Thymus (tissue), 11 donors: ENCODE data around the gene YY1. TPM values are rescaled to one million over a fixed set of nuclear protein-coding genes. Genes with fewer than 3 reads are reported as not detected.
"Not testable (repeated sequence)": the region's sequence is repeated elsewhere in the genome, so short reads cannot be mapped to it uniquely, and the experiment has no call there.

Experiments
- DNase-seq, 9 donors: peaks; one replicate each; pipeline ENCODE4 v3.0.0-alpha.2; 2013; ENCODE audit warnings: low spot score in 9 of 9, low read depth in 6 of 9, missing footprints in 1 of 9
- H3K27ac ChIP-seq, 2 donors: one replicate each; pipeline ENCODE4 v1.5.1; 2013; ENCODE audit warnings: control low read depth in 1 of 2, low read depth in 1 of 2, low read length in 1 of 2, mild to moderate bottlenecking in 1 of 2, moderate library complexity in 1 of 2
- H3K27me3 ChIP-seq, 2 donors: one replicate each; pipeline ENCODE4 v1.5.1; 2013; ENCODE audit warnings: low read length in 1 of 2; ENCODE audit not compliant: control insufficient read depth in 2 of 2, insufficient read depth in 1 of 2
- H3K36me3 ChIP-seq, 2 donors: one replicate each; pipeline ENCODE4 v1.5.1; 2013; ENCODE audit warnings: low read length in 1 of 2, mild to moderate bottlenecking in 1 of 2, moderate library complexity in 1 of 2; ENCODE audit not compliant: control insufficient read depth in 2 of 2, insufficient read depth in 2 of 2
- H3K4me1 ChIP-seq, 2 donors: one replicate each; pipeline ENCODE4 v1.5.1; 2013; ENCODE audit warnings: low read length in 2 of 2; ENCODE audit not compliant: control insufficient read depth in 2 of 2, insufficient read depth in 2 of 2
- H3K4me3 ChIP-seq, 2 donors: one replicate each; pipeline ENCODE4 v1.5.1; 2013; ENCODE audit warnings: low read length in 2 of 2, control low read depth in 1 of 2, mild to moderate bottlenecking in 1 of 2
- H3K9me3 ChIP-seq, 2 donors: one replicate each; pipeline ENCODE4 v1.5.1; 2013; ENCODE audit warnings: low read length in 1 of 2, mild to moderate bottlenecking in 1 of 2; ENCODE audit not compliant: control insufficient read depth in 2 of 2, insufficient read depth in 1 of 2
- WGBS: extraction: QIAGEN DNeasy Blood & Tissue Kit; methylation state at CpG from one replicate; pipeline ENCODE4 v1.1.7; 2013; 5-methylcytosine and 5-hydroxymethylcytosine counted together
- polyA plus RNA-seq: library from polyadenylated mRNA; stranded (reverse); fragments of 200-250 nt; gene quantifications from one replicate; pipeline ENCODE4 v1.2.3, GENCODE V29; 2013
- total RNA-seq: library from RNA; stranded (reverse); fragments of 120-200 nt; gene quantifications from one replicate; pipeline ENCODE4 v1.2.4, GENCODE V29; 2013
- donor health status: healthy.

The YY1 gene
- total and polyA plus RNA-seq, 2 donors = 66.7 to 72.3 TPM

- H3K4me1 ChIP-seq = peaks cover 6 to 45% of the 10 kb centered on the region in 2 donors
- no peak overlapping the region for H3K4me3 ChIP-seq
- H3K27ac ChIP-seq = no peak overlapping the region
- no peaks in the 10 kb centered on the region for H3K9me3 ChIP-seq
- H3K27me3 ChIP-seq = peaks cover 4 to 38% of the 10 kb centered on the region in 2 donors
- DNase-seq = no peak
- WGBS = 75% methylated on average over 8 of the region's 8 CpGs
- H3K36me3 ChIP-seq = no peaks in the 10 kb centered on the region
Observed at GRCh38 chr14:100309028-100309737, 70.2 kb downstream of the YY1 start.

DNA sequence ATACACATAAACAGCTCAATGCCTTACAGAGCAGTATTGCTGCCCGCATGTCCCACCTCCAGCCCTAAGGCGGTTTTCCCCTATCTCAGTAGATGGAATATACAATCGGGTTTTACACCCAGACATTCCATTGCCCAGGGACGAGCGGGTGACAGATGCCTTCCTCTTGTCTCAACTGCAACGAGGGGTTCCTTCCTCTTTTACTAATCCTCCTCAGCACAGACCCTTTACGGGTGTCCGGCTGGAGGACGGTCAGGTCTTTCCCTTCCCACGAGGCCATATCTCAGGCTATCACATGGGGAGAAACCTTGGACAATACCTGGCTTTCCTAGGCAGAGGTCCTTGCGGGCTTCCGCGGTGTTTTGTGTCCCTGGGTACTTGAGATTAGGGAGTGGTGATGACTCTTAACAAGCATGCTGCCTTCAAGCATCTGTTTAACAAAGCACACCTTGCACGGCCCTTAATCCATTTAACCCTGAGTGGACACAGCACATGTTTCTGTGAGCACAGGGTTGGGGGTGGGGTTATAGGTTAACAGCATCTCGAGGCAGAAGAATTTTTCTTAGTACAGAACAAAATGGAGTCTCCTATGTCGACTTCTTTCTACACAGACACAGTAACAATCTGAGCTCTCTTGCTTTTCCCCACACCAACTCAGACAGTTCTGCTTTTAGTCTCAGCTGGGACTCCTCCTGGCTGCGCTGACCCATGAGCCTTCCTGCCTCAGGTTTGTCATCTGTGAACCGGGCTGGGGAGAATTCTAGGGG lies 73.3 kb downstream of the YY1 start:
- H3K36me3 ChIP-seq, DNase-seq, H3K9me3 ChIP-seq, H3K27ac ChIP-seq, H3K4me3 ChIP-seq: not testable (repeated sequence)
- peaks cover 0 to 13% of the 10 kb centered on the region in 2 donors for H3K27me3 ChIP-seq
- H3K4me1 ChIP-seq = peaks cover 0 to 24% of the 10 kb centered on the region in 2 donors
- 23% methylated on average over 18 of the region's 18 CpGs for WGBS

DNA sequence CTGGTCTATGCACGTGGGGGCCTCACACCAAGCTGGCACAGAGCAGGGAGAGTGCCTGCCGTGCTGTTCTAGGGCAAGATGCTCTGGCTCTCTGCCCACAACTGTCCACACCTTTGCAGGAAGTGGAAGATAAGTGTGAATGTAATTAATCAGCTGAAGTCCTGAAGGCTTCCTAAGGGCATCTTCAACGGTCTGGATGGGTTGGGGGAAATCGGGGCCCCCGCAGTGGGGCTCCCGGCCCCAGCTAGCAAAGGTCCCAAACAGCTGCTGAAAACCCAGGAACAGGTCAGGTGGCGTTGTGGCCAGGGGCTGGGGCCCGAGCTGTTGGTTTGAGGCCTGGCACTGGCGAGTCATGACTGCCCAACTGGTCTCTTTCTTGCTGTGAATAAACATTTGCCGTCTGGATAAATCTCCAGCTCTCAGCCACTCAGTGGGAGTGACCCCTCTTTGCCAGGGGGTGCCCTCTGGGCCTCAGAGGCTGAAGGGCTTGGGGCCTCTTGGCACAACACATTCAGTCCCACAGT lies 74.0 kb downstream of the YY1 start:
- Histone ChIP-seq H3K9me3 (no peaks in the 10 kb centered on the region), H3K36me3 (no peaks in the 10 kb centered on the region), H3K27me3 (peaks cover 0 to 7% of the 10 kb centered on the region in 2 donors), H3K4me3 (no peak overlapping the region), H3K4me1 (peaks cover 0 to 21% of the 10 kb centered on the region in 2 donors), H3K27ac (no peak overlapping the region)
- WGBS = 75% methylated on average over 10 of the region's 10 CpGs
- DNase-seq = no peak

DNA sequence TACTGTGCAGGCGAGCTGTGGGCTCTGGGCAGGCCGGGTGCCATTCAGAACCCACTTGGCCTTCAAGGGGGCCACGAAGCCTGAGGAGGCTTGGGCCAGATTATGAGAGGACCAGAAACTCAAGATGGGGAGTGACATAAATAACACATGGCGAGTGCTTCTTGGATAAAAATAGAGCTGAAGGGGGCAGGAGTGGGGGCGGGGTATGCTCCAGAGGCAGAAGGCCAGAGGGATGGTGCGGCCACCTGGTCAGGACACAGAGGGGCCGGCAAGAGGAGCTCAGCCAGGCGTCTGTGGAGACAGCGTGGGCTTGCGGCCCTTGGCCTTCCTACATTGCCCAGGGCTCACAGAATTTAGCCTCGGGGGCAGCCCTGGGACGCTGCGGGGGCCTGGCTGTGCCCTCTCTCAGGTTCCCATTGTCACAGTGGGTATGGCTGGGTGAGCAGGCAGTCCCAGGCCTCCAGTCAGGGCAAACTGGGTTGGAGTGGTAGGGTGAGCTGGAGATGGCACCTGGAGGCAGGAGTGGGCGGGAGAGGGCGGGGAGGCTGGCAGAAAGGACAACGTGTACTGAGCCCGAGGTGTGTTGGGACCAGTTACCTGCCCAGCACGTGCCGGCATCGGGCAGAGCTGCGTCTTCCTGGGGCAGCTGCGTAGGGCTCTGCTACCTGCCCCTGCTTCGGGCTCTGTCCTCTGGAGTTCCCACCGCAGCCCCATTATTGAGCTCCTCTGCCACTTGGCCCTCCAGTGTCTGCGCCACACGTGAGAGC lies 74.7 kb downstream of the YY1 start:
- Histone ChIP-seq H3K27me3 (peaks cover 0 to 7% of the 10 kb centered on the region in 2 donors), H3K9me3 (no peaks in the 10 kb centered on the region), H3K36me3 (no peaks in the 10 kb centered on the region), H3K4me1 (peaks cover 4 to 20% of the 10 kb centered on the region in 2 donors), H3K4me3 (no peak overlapping the region), H3K27ac (no peak overlapping the region)
- DNase-seq = no peak
- WGBS = 97% methylated on average over 26 of the region's 26 CpGs

GRCh38 chr14:100314724-100315123 lies 75.8 kb downstream of the YY1 start:
- H3K36me3 ChIP-seq = no peaks in the 10 kb centered on the region
- H3K27ac ChIP-seq = no peak overlapping the region
- no peaks in the 10 kb centered on the region for H3K9me3 ChIP-seq
- WGBS = 97% methylated on average over 6 of the region's 6 CpGs
- no peak overlapping the region for H3K4me3 ChIP-seq
- peaks cover 0 to 7% of the 10 kb centered on the region in 2 donors for H3K27me3 ChIP-seq
- H3K4me1 ChIP-seq = peaks cover 4 to 15% of the 10 kb centered on the region in 2 donors
- no peak for DNase-seq

- Histone ChIP-seq H3K9me3 (no peaks in the 10 kb centered on the region), H3K27me3 (peaks cover 0 to 4% of the 10 kb centered on the region in 2 donors), H3K36me3 (no peaks in the 10 kb centered on the region), H3K4me3 (no peak overlapping the region), H3K4me1 (peaks cover 4 to 12% of the 10 kb centered on the region in 2 donors), H3K27ac (no peak overlapping the region)
- WGBS = 97% methylated on average over 6 of the region's 6 CpGs
- no peak for DNase-seq
Observed at GRCh38 chr14:100317389-100317788, 78.4 kb downstream of the YY1 start.

DNA sequence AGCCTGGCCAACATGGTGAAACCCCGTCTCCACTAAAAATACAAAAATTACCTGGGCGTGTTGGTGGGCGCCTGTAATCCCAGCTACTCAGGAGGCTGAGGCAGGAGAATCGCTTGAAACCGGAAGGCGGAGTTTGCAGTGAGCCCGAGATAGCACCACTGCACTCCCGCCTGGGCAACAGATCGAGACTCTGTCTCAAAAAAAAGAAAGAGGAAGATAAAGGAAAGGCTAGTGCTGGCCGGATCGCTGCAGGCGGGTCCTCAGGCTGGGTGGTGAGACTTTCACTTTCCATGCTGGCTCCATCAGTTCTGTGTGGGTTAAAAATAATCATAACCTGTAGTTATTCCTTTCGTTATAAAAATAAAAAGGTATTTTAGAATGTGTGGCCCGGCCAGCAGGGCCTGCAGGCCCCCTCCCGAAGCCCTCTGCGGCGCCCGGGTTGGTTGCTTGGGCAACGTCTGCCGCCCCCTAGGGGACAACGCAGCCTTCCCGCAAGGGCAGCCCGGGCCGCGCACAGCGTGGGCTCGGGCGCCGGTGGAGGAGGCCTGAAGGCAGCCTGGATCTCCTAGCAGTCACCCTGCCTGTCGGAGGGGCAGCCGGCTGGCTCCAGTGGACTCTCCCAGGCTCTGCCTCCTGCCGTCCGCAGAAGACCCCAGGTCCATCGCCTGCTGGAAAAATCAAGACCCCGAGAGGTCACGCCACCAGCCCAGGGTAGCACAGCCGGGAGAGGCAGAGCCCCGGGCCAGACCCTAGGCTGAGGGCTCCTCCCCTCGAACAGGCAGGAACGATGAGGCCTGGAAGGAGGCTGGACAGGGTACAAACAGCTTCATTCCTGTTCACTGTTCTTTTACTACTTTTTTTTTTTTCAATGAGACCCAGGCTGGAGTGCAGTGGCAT lies 79.2 kb downstream of the YY1 start:
- WGBS = 43% methylated on average over 40 of the region's 40 CpGs
- Histone ChIP-seq H3K27ac (no peak overlapping the region), H3K9me3 (no peaks in the 10 kb centered on the region), H3K4me3 (peak overlapping the region; percentile 30 to 41), H3K36me3 (no peaks in the 10 kb centered on the region), H3K4me1 (peaks cover 4 to 7% of the 10 kb centered on the region in 2 donors), H3K27me3 (no peaks in the 10 kb centered on the region)
- peak in 3 of 9 donors; percentile 56 to 77 (median 75) for DNase-seq

GRCh38 chr14:100320157-100320856 lies 81.4 kb downstream of the YY1 start:
- Histone ChIP-seq H3K36me3 (no peaks in the 10 kb centered on the region), H3K9me3 (no peaks in the 10 kb centered on the region), H3K4me3 (no peak overlapping the region), H3K27ac (no peak overlapping the region), H3K4me1 (peaks cover 4 to 7% of the 10 kb centered on the region in 2 donors), H3K27me3 (no peaks in the 10 kb centered on the region)
- DNase-seq = no peak
- 96% methylated on average over 12 of the region's 12 CpGs for WGBS
